ENCODE measurements around the gene SURF6.

- TF ChIP-seq CTCF (IDR thresholded peaks at IDR 0.05) = no peak
- TF ChIP-seq POLR2A (IDR thresholded peaks at IDR 0.05) = no peak
These were observed 41.8 kb upstream of the SURF6 start for GRCh38 chr9:133377721-133378216.

Data from esophagus squamous epithelium (tissue), 4 donors.